T-helper 2 cell treated with Interferon-gamma antibody and Interleukin-4, amounts not matched to agents 5 μg/mL and 100 μg/mL, for 36 hours (primary cell): Measurements from ENCODE around the gene GPR37L1.

Experiments used
- DNase-seq: peaks from one replicate; pipeline ENCODE4 v3.0.0; 2021; ENCODE audit warnings: low spot score
- H3K27ac Mint-ChIP-seq: one replicate; pipeline ENCODE4 v1.8.0; 2021; ENCODE audit warnings: mild to moderate bottlenecking, mixed read lengths
- H3K27me3 Mint-ChIP-seq: one replicate; pipeline ENCODE4 v1.8.0; 2021; ENCODE audit warnings: low read depth, mixed read lengths
- H3K36me3 Mint-ChIP-seq: one replicate; pipeline ENCODE4 v1.8.0; 2021; ENCODE audit warnings: low read depth, mixed read lengths
- H3K4me1 Mint-ChIP-seq: one replicate; pipeline ENCODE4 v1.8.0; 2021; ENCODE audit warnings: low read depth, mixed read lengths
- H3K4me3 Mint-ChIP-seq: one replicate; pipeline ENCODE4 v1.8.0; 2022; ENCODE audit warnings: mild to moderate bottlenecking, moderate library complexity, mixed read lengths
- H3K9me3 Mint-ChIP-seq: one replicate; pipeline ENCODE4 v1.8.0; 2021; ENCODE audit warnings: mixed read lengths

Gene GPR37L1

GRCh38 chr1:202122639-202123335 lies at the start of gene GPR37L1:
Gene GPR37L1 (plus strand): TSS chr1:202122917. CDS start chr1:202122964, 47 bp downstream.
- Mint-ChIP-seq H3K36me3 (no peaks in the 10 kb centered on the region), H3K9me3 (no peaks in the 10 kb centered on the region), H3K4me1 (no peaks in the 10 kb centered on the region), H3K27me3 (peaks cover 5% of the 10 kb centered on the region), H3K4me3 (no peak within 1 kb of the TSS), H3K27ac (no peak within 1 kb of the TSS)
- no peak for DNase-seq

GRCh38 chr1:202073206-202073605 lies 49.5 kb upstream of the GPR37L1 start:
- Mint-ChIP-seq H3K36me3 (no peaks in the 10 kb centered on the region), H3K9me3 (no peaks in the 10 kb centered on the region), H3K27me3 (no peaks in the 10 kb centered on the region), H3K4me1 (peaks cover 3% of the 10 kb centered on the region), H3K4me3 (no peak overlapping the region), H3K27ac (no peak overlapping the region)
- no peak for DNase-seq

GRCh38 chr1:202074985-202075384 lies 47.7 kb upstream of the GPR37L1 start:
- H3K4me3 Mint-ChIP-seq, result no peak overlapping the region
- no peaks in the 10 kb centered on the region for H3K9me3 Mint-ChIP-seq
- no peak overlapping the region for H3K27ac Mint-ChIP-seq
- H3K4me1 Mint-ChIP-seq, result peaks cover 3% of the 10 kb centered on the region
- DNase-seq, result no peak
- no peaks in the 10 kb centered on the region for H3K36me3 Mint-ChIP-seq
- no peaks in the 10 kb centered on the region for H3K27me3 Mint-ChIP-seq

- Mint-ChIP-seq H3K27me3 (no peaks in the 10 kb centered on the region), H3K36me3 (no peaks in the 10 kb centered on the region), H3K9me3 (no peaks in the 10 kb centered on the region), H3K27ac (no peak overlapping the region), H3K4me1 (peaks cover 3% of the 10 kb centered on the region), H3K4me3 (no peak overlapping the region)
- DNase-seq, result no peak
Observed at GRCh38 chr1:202075389-202075788, 47.3 kb upstream of the GPR37L1 start.

GRCh38 chr1:202076050-202076511 lies 46.6 kb upstream of the GPR37L1 start:
- Mint-ChIP-seq H3K27ac (no peak overlapping the region), H3K9me3 (no peaks in the 10 kb centered on the region), H3K4me3 (no peak overlapping the region), H3K36me3 (no peaks in the 10 kb centered on the region), H3K27me3 (no peaks in the 10 kb centered on the region), H3K4me1 (peaks cover 3% of the 10 kb centered on the region)
- no peak for DNase-seq

GRCh38 chr1:202078241-202078640 lies 44.5 kb upstream of the GPR37L1 start:
- peaks cover 3% of the 10 kb centered on the region for H3K4me1 Mint-ChIP-seq
- H3K9me3 Mint-ChIP-seq, result no peaks in the 10 kb centered on the region
- H3K4me3 Mint-ChIP-seq, result no peak overlapping the region
- no peaks in the 10 kb centered on the region for H3K27me3 Mint-ChIP-seq
- no peak overlapping the region for H3K27ac Mint-ChIP-seq
- DNase-seq, result no peak
- H3K36me3 Mint-ChIP-seq, result no peaks in the 10 kb centered on the region

- Mint-ChIP-seq H3K9me3 (no peaks in the 10 kb centered on the region), H3K27me3 (peaks cover 5% of the 10 kb centered on the region)
Observed at GRCh38 chr1:202081992-202082391, 40.7 kb upstream of the GPR37L1 start.

GRCh38 chr1:202084791-202085681 lies 37.7 kb upstream of the GPR37L1 start:
- no peak for DNase-seq
- Mint-ChIP-seq H3K27me3 (peaks cover 9% of the 10 kb centered on the region), H3K4me1 (no peaks in the 10 kb centered on the region), H3K4me3 (no peak overlapping the region), H3K9me3 (no peaks in the 10 kb centered on the region), H3K36me3 (no peaks in the 10 kb centered on the region), H3K27ac (no peak overlapping the region)

More at GRCh38 chr1:202081992-202082391, 40.7 kb upstream of the GPR37L1 start:
- DNase-seq, result no peak
- no peak overlapping the region for H3K27ac Mint-ChIP-seq
- no peaks in the 10 kb centered on the region for H3K4me1 Mint-ChIP-seq
- H3K4me3 Mint-ChIP-seq, result no peak overlapping the region
- no peaks in the 10 kb centered on the region for H3K36me3 Mint-ChIP-seq

- no peak for DNase-seq
- no peaks in the 10 kb centered on the region for H3K4me1 Mint-ChIP-seq
- peaks cover 9% of the 10 kb centered on the region for H3K27me3 Mint-ChIP-seq
- H3K9me3 Mint-ChIP-seq, result no peaks in the 10 kb centered on the region
- no peak overlapping the region for H3K27ac Mint-ChIP-seq
- H3K4me3 Mint-ChIP-seq, result no peak overlapping the region
- no peaks in the 10 kb centered on the region for H3K36me3 Mint-ChIP-seq
Observed at GRCh38 chr1:202085682-202086373, 36.9 kb upstream of the GPR37L1 start.

- H3K4me1 Mint-ChIP-seq, result no peaks in the 10 kb centered on the region
- H3K27ac Mint-ChIP-seq, result no peak overlapping the region
- peaks cover 11% of the 10 kb centered on the region for H3K27me3 Mint-ChIP-seq
- H3K4me3 Mint-ChIP-seq, result no peak overlapping the region
- no peak for DNase-seq
- H3K36me3 Mint-ChIP-seq, result no peaks in the 10 kb centered on the region
- H3K9me3 Mint-ChIP-seq, result no peaks in the 10 kb centered on the region
Observed at GRCh38 chr1:202086579-202087350, 36.0 kb upstream of the GPR37L1 start.

GRCh38 chr1:202088206-202088605 lies 34.5 kb upstream of the GPR37L1 start:
- DNase-seq, result no peak
- no peak overlapping the region for H3K4me3 Mint-ChIP-seq
- H3K9me3 Mint-ChIP-seq, result no peaks in the 10 kb centered on the region
- no peaks in the 10 kb centered on the region for H3K36me3 Mint-ChIP-seq
- H3K27ac Mint-ChIP-seq, result no peak overlapping the region
- no peaks in the 10 kb centered on the region for H3K4me1 Mint-ChIP-seq
- H3K27me3 Mint-ChIP-seq, result peaks cover 11% of the 10 kb centered on the region

GRCh38 chr1:202090994-202091393 lies 31.7 kb upstream of the GPR37L1 start:
- Mint-ChIP-seq H3K36me3 (no peaks in the 10 kb centered on the region), H3K4me1 (no peaks in the 10 kb centered on the region), H3K4me3 (no peak overlapping the region), H3K9me3 (no peaks in the 10 kb centered on the region), H3K27me3 (peaks cover 11% of the 10 kb centered on the region), H3K27ac (no peak overlapping the region)
- no peak for DNase-seq

- Mint-ChIP-seq H3K4me1 (no peaks in the 10 kb centered on the region), H3K27ac (no peak overlapping the region), H3K9me3 (no peaks in the 10 kb centered on the region), H3K36me3 (no peaks in the 10 kb centered on the region), H3K27me3 (peaks cover 2% of the 10 kb centered on the region), H3K4me3 (no peak overlapping the region)
- DNase-seq, result no peak
Observed at GRCh38 chr1:202093858-202094257, 28.9 kb upstream of the GPR37L1 start.
